ENCODE data around the gene EPC1.

GRCh38 chr10:32244011-32244410 is 102.9 kb downstream of the EPC1 start:
- TF ChIP-seq CTCF (conservative IDR thresholded peaks at IDR 0.05; ENCODE audit: low read length) (no peak), EZH2phosphoT487 (IDR thresholded peaks at IDR 0.05; ENCODE audit: borderline replicate concordance, low read depth, low read length) (no peak)

All from OCI-LY7 (cell line).